AG09319 (cell line): ENCODE results near the gene DEDD2.
A peak's percentile ranks its signal among the peaks of the same experiment; 100 is the strongest.
"Not testable (repeated sequence)": the region's sequence is repeated elsewhere in the genome, so short reads cannot be mapped to it uniquely, and the experiment has no call there.

Experiments used
- DNase-seq: peaks from one replicate; pipeline ENCODE4 v3.0.0-alpha.2; 2010; ENCODE audit warnings: low read depth; ENCODE audit errors: extremely low read depth
- CTCF ChIP-seq: IDR thresholded peaks from 2 replicates; pipeline ENCODE4 v1.5.1; 2011; ENCODE audit warnings: low read depth, mild to moderate bottlenecking, inconsistent platforms, low read length, moderate library complexity

DEDD2 gene

GRCh38 chr19:42217520-42218437, at the start of gene DEDD2:
Gene DEDD2 (minus strand): TSS chr19:42217677. CDS start chr19:42217007, 670 bp downstream.
- TF ChIP-seq CTCF = no peak; the same call in 1 of the 2 replicates
- DNase-seq = peak; percentile 93

GRCh38 chr19:42266928-42267603, 49.6 kb upstream of the DEDD2 start:
- not testable (repeated sequence) for DNase-seq

GRCh38 chr19:42266105-42266504, 48.6 kb upstream of the DEDD2 start:
- DNase-seq = not testable (repeated sequence)

- no peak for DNase-seq
- TF ChIP-seq CTCF = no peak
Observed at GRCh38 chr19:42261763-42262162, 44.3 kb upstream of the DEDD2 start.

GRCh38 chr19:42257842-42258241, 40.4 kb upstream of the DEDD2 start:
- not testable (repeated sequence) for DNase-seq

GRCh38 chr19:42255766-42256745, 38.6 kb upstream of the DEDD2 start:
- no peak; the same call in 1 of the 2 replicates for TF ChIP-seq CTCF
- DNase-seq = no peak

- DNase-seq = peak; percentile 73
- no peak for TF ChIP-seq CTCF
Observed at GRCh38 chr19:42254850-42255765, 37.6 kb upstream of the DEDD2 start, which contains the start of gene ERF. Gene ERF (minus strand): TSS chr19:42255128. CDS start chr19:42254999, 129 bp downstream.
